ENCODE data around the gene NINJ1. TPM values are rescaled to one million over a fixed set of nuclear protein-coding genes. Genes with fewer than 3 reads are reported as not detected.

NINJ1 gene
- total and polyA plus RNA-seq, 5 donors from 2014 or later = 68.5 to 144 (median 75.4) TPM

DNA sequence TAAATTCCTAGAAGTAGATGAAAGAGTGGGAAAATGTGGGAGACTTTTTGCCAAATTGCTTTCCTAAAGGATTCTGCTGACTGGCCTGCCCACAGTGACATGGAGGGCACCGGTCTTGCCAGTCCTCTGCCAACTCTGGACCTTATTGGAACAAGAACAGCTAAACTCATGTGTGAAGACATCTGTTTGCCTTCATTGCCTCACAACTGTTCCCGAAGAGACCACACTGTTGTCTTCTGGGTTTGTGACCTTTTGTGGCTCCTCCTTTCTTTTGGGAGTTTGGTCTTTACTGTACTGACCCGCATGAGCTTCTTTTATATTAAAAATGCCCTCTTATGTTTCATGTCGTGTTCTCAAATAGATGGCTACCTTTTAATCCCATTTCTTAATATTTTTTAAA is 33.8 kb upstream of the NINJ1 start:
- H3K27ac Mint-ChIP-seq = peak overlapping the region in 1 of 3 donors; percentile 43

DNA sequence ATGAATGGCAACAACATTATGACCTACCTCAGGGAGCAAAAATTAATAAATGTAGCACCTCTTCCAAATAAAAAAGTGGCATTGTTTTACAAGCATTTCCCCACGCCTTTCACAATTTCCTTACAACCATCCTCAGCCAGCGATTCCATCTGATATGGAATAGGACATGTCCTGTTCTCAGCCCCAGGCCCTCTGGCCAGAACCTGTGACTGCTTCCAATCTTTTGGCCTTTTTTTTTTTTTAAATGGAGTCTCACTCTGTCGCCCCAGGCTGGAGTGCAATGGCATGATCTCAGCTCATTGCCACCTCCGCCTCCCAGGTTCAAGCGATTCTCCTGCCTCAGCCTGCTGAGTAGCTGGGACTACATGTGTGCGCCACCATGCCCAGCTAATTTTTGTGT is 33.1 kb upstream of the NINJ1 start:
- Mint-ChIP-seq H3K9me3 (no peaks in the 10 kb centered on the region), H3K27ac (peak overlapping the region in 1 of 3 donors; percentile 90), H3K4me3 (no peak overlapping the region), H3K27me3 (peaks cover 6% of the 10 kb centered on the region), H3K36me3 (no peaks in the 10 kb centered on the region), H3K4me1 (peaks cover 0 to 2% (median 0%) of the 10 kb centered on the region in 4 donors)
- Histone ChIP-seq H3K4me3 (ENCODE audit: low read depth, low read length) (no peak overlapping the region), H3K9me3 (ENCODE audit: control insufficient read depth in 2 of 2, low read length in 2 of 2) (no peaks in the 10 kb centered on the region), H3K27me3 (ENCODE audit: control insufficient read depth, insufficient read depth, low read length) (no peaks in the 10 kb centered on the region), H3K36me3 (ENCODE audit: control insufficient read depth, insufficient read depth, low read length) (no peaks in the 10 kb centered on the region), H3K27ac (ENCODE audit: insufficient read depth, low read length, poor library complexity, severe bottlenecking) (no peak overlapping the region), H3K4me1 (ENCODE audit: control insufficient read depth, insufficient read depth, low read length, poor library complexity, severe bottlenecking) (no peaks in the 10 kb centered on the region)
- DNase-seq (no peak), ATAC-seq (ENCODE audit: low read depth in 2 of 2) (no peak)

More for the DNA sequence above, 33.8 kb upstream of the NINJ1 start:
- Mint-ChIP-seq H3K27me3 (peaks cover 9% of the 10 kb centered on the region), H3K9me3 (no peaks in the 10 kb centered on the region), H3K4me1 (peaks cover 0 to 2% (median 0%) of the 10 kb centered on the region in 4 donors), H3K36me3 (no peaks in the 10 kb centered on the region), H3K4me3 (no peak overlapping the region)
- Histone ChIP-seq H3K9me3 (ENCODE audit: control insufficient read depth in 2 of 2, low read length in 2 of 2) (no peaks in the 10 kb centered on the region), H3K4me1 (ENCODE audit: control insufficient read depth, insufficient read depth, low read length, poor library complexity, severe bottlenecking) (no peaks in the 10 kb centered on the region), H3K27me3 (ENCODE audit: control insufficient read depth, insufficient read depth, low read length) (no peaks in the 10 kb centered on the region), H3K27ac (ENCODE audit: insufficient read depth, low read length, poor library complexity, severe bottlenecking) (no peak overlapping the region), H3K36me3 (ENCODE audit: control insufficient read depth, insufficient read depth, low read length) (no peaks in the 10 kb centered on the region), H3K4me3 (ENCODE audit: low read depth, low read length) (no peak overlapping the region)
- ATAC-seq (ENCODE audit: low read depth in 2 of 2) = no peak
- no peak for DNase-seq

DNA sequence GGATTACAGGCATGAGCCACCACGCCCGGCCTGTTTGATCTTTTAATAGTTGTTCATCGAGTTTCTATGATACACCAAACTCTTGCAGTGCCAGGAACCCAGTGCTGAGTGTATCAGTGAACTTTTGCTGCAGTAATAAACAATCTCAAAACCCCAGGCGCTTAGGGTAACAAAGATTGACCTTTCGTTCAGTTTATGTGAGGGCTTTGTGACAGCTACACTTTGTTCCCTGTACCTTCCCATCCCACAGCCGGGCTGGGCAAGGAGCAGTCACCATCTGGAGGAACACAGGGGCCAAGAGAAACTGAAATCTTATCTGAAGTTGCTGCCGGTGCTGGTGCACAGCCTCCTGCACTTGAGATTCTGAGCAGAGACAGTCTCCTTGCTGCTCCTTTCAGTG is 32.6 kb upstream of the NINJ1 start:
- no peak for DNase-seq
- Histone ChIP-seq H3K27me3 (ENCODE audit: control insufficient read depth, insufficient read depth, low read length) (no peaks in the 10 kb centered on the region), H3K4me3 (ENCODE audit: low read depth, low read length) (no peak overlapping the region), H3K27ac (ENCODE audit: insufficient read depth, low read length, poor library complexity, severe bottlenecking) (no peak overlapping the region), H3K9me3 (ENCODE audit: control insufficient read depth in 2 of 2, low read length in 2 of 2) (no peaks in the 10 kb centered on the region), H3K36me3 (ENCODE audit: control insufficient read depth, insufficient read depth, low read length) (no peaks in the 10 kb centered on the region), H3K4me1 (ENCODE audit: control insufficient read depth, insufficient read depth, low read length, poor library complexity, severe bottlenecking) (no peaks in the 10 kb centered on the region)
- no peaks in the 10 kb centered on the region for H3K9me3 Mint-ChIP-seq
- no peak for ATAC-seq (ENCODE audit: low read depth in 2 of 2)
- peaks cover 5% of the 10 kb centered on the region for H3K27me3 Mint-ChIP-seq
- no peaks in the 10 kb centered on the region for H3K36me3 Mint-ChIP-seq
- no peak overlapping the region for H3K4me3 Mint-ChIP-seq
- H3K27ac Mint-ChIP-seq = peak overlapping the region in 1 of 3 donors; percentile 36
- peaks cover 0 to 2% (median 0%) of the 10 kb centered on the region in 4 donors for H3K4me1 Mint-ChIP-seq

DNA sequence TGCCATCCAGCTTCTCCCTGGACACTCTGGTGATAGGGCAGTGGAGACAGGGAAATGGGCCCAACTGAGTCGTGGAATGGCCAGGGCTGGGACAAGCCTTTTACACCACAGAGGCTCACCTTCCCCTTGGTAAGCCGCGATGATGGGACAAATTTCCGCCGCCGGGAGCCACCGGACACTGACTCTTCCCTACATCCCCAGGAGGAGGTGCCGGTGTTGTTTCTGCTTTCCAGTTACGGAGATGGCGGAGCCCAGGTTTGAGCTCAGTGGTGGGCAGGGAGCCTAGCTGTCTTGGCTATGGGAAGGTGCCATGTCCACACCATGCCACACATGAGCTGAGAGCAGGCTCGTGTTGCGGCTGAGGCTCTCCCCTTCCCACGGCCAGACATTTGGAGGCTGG is 30.0 kb upstream of the NINJ1 start:
- Histone ChIP-seq H3K9me3 (ENCODE audit: control insufficient read depth in 2 of 2, low read length in 2 of 2) (no peaks in the 10 kb centered on the region), H3K4me1 (ENCODE audit: control insufficient read depth, insufficient read depth, low read length, poor library complexity, severe bottlenecking) (no peaks in the 10 kb centered on the region), H3K27ac (ENCODE audit: insufficient read depth, low read length, poor library complexity, severe bottlenecking) (no peak overlapping the region), H3K27me3 (ENCODE audit: control insufficient read depth, insufficient read depth, low read length) (no peaks in the 10 kb centered on the region), H3K36me3 (ENCODE audit: control insufficient read depth, insufficient read depth, low read length) (no peaks in the 10 kb centered on the region), H3K4me3 (ENCODE audit: low read depth, low read length) (no peak overlapping the region)
- H3K4me1 Mint-ChIP-seq = peaks cover 0 to 8% (median 5%) of the 10 kb centered on the region in 4 donors
- no peak for ATAC-seq (ENCODE audit: low read depth in 2 of 2)
- no peaks in the 10 kb centered on the region for H3K36me3 Mint-ChIP-seq
- H3K27me3 Mint-ChIP-seq = no peaks in the 10 kb centered on the region
- H3K27ac Mint-ChIP-seq = no peak overlapping the region
- H3K9me3 Mint-ChIP-seq = no peaks in the 10 kb centered on the region
- H3K4me3 Mint-ChIP-seq = no peak overlapping the region
- DNase-seq = no peak

DNA sequence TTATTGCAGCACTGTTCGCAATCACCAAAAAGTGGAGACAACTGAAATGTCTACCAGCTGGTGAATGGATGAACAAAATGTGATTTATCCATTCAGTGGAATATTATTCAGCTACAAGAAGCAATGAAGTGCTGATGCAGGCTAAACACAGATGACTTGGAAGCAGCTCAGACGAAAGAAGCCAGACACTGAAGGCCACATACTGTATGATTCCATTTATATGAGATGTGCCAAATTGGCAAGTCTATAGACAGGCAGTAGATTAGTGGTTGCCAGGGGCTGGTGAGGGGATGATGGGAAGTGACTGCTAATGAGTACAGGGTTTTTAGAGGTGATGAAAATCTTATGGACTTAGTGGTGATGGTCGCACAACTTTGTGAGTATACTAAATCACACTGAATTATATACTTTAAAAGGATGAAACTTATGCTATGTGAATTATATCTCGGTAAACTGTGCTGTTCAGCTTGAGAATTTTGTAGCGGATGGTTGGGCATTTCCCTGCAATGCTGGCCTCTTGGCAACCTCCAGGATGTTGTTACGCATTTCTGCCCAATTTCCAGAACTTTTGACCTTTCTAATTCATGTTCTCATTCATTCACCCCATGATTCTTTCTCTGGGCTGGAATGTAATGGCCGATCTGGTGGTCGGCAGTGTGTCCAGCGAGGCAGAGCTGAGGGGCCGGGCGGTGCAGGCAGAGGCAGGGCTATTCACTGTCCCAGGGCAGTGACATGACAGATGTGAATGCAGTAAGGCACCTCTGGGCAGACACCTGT is 27.9 kb upstream of the NINJ1 start:
- H3K27me3 ChIP-seq (ENCODE audit: control insufficient read depth, insufficient read depth, low read length) = no peaks in the 10 kb centered on the region
- ATAC-seq (ENCODE audit: low read depth in 2 of 2) = no peak
- H3K36me3 Mint-ChIP-seq = no peaks in the 10 kb centered on the region
- no peak overlapping the region for H3K27ac ChIP-seq (ENCODE audit: insufficient read depth, low read length, poor library complexity, severe bottlenecking)
- no peaks in the 10 kb centered on the region for H3K4me1 ChIP-seq (ENCODE audit: control insufficient read depth, insufficient read depth, low read length, poor library complexity, severe bottlenecking)
- H3K4me3 Mint-ChIP-seq = no peak overlapping the region
- H3K27ac Mint-ChIP-seq = no peak overlapping the region
- no peak for DNase-seq
- peaks cover 0 to 9% (median 5%) of the 10 kb centered on the region in 4 donors for H3K4me1 Mint-ChIP-seq
- no peaks in the 10 kb centered on the region for H3K27me3 Mint-ChIP-seq
- no peaks in the 10 kb centered on the region for H3K36me3 ChIP-seq (ENCODE audit: control insufficient read depth, insufficient read depth, low read length)
- H3K9me3 Mint-ChIP-seq = no peaks in the 10 kb centered on the region
- H3K4me3 ChIP-seq (ENCODE audit: low read depth, low read length) = no peak overlapping the region
- no peaks in the 10 kb centered on the region for H3K9me3 ChIP-seq (ENCODE audit: control insufficient read depth in 2 of 2, low read length in 2 of 2)

DNA sequence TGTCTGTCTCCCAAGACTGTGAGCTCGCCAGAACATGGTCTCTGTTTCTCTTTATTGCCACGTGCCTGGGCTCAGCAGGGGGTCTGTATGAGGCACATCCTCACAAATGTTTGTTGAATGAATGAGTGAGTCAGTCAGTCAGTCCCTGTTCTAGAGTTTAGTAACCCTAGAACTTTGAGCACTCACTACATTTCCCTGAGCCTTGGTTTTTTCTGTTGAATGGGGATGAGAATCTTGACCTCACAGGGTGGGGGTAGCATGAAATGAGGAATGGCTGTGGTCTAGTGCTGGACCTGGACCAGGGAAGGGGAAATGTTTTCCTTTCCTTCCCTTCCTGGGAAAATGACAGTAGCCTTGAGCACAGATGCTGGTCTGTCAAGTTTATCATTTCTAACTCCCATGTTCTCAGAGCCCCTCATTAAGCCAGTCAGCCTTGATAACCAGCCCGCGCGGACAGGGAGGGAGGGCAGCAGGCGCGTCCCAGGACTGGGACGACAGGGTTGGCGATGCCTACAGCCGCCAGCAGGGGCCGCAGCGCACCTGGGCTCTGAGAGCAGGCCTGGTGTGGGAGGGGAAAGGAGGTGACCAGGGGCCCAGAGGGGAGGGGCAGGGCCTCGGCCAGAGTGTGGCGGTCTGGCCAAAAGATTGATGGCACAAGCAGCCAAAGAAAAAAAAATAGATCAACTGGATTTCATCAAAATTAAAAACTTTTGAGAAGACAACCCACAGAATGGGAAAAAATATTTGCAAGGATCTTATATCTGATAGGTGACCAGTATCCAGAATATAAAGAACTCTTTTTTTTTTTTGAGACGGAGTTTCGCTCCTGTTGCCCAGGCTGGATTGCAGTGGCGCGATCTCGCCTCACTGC is 25.8 kb upstream of the NINJ1 start:
- ATAC-seq (ENCODE audit: low read depth in 2 of 2) (peak; percentile 81 to 83), DNase-seq (peak; percentile 42 to 54 (median 53))
- no peak overlapping the region for H3K4me3 ChIP-seq (ENCODE audit: low read depth, low read length)
- peaks cover 0 to 18% (median 14%) of the 10 kb centered on the region in 4 donors for H3K4me1 Mint-ChIP-seq
- no peak overlapping the region for H3K27ac ChIP-seq (ENCODE audit: insufficient read depth, low read length, poor library complexity, severe bottlenecking)
- H3K9me3 Mint-ChIP-seq = no peaks in the 10 kb centered on the region
- no peaks in the 10 kb centered on the region for H3K36me3 Mint-ChIP-seq
- H3K36me3 ChIP-seq (ENCODE audit: control insufficient read depth, insufficient read depth, low read length) = no peaks in the 10 kb centered on the region
- H3K27me3 Mint-ChIP-seq = no peaks in the 10 kb centered on the region
- H3K4me1 ChIP-seq (ENCODE audit: control insufficient read depth, insufficient read depth, low read length, poor library complexity, severe bottlenecking) = peaks cover 8% of the 10 kb centered on the region
- H3K9me3 ChIP-seq (ENCODE audit: control insufficient read depth in 2 of 2, low read length in 2 of 2) = no peaks in the 10 kb centered on the region
- H3K27me3 ChIP-seq (ENCODE audit: control insufficient read depth, insufficient read depth, low read length) = no peaks in the 10 kb centered on the region
- peak overlapping the region in 2 of 3 donors; percentile 62 to 64 for H3K27ac Mint-ChIP-seq
- no peak overlapping the region for H3K4me3 Mint-ChIP-seq

DNA sequence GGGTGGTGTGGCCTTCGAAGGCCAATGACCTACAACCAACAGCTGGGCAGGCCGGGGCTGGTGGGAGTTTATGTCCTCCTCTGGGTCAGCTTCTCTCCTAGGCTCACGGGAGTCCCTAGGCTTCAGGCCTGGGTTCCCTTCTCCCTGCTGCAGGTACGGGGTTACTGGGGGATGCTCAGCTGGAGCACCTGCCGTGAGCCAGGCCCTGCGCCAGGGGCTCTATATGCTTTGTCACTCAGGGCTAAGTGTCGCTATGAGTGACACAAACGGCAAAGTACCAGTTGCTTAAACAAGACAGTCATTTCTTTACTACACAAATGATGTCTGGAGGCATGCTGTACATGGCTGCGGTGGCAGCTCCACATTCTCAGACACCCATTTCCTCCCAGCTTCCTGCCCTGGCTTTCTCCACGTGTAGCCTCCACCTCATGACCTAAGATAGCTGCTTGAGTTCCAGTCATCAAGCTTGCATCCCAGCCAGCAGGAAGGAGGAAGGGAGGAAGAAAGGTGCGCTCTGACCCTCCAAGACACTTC is 22.5 kb upstream of the NINJ1 start:
- Histone ChIP-seq H3K27me3 (ENCODE audit: control insufficient read depth, insufficient read depth, low read length) (no peaks in the 10 kb centered on the region), H3K36me3 (ENCODE audit: control insufficient read depth, insufficient read depth, low read length) (no peaks in the 10 kb centered on the region), H3K27ac (ENCODE audit: insufficient read depth, low read length, poor library complexity, severe bottlenecking) (no peak overlapping the region), H3K4me1 (ENCODE audit: control insufficient read depth, insufficient read depth, low read length, poor library complexity, severe bottlenecking) (peaks cover 8% of the 10 kb centered on the region), H3K9me3 (ENCODE audit: control insufficient read depth in 2 of 2, low read length in 2 of 2) (no peaks in the 10 kb centered on the region), H3K4me3 (ENCODE audit: low read depth, low read length) (no peak overlapping the region)
- H3K9me3 Mint-ChIP-seq = no peaks in the 10 kb centered on the region
- no peaks in the 10 kb centered on the region for H3K36me3 Mint-ChIP-seq
- H3K27ac Mint-ChIP-seq = peak overlapping the region in 2 of 3 donors; percentile 39 to 87
- peak; percentile 13 to 54 for ATAC-seq (ENCODE audit: low read depth in 2 of 2)
- DNase-seq = peak in 1 of 3 donors; percentile 83
- peaks cover 0 to 18% (median 14%) of the 10 kb centered on the region in 4 donors for H3K4me1 Mint-ChIP-seq
- no peak overlapping the region for H3K4me3 Mint-ChIP-seq
- no peaks in the 10 kb centered on the region for H3K27me3 Mint-ChIP-seq
